SH-SY5Y (cell line): ENCODE results near the gene SEZ6L2.

Source experiments
- GATA2 ChIP-seq: IDR thresholded peaks from 2 replicates; pipeline ENCODE4 v1.6.1; 2011; ENCODE audit warnings: mild to moderate bottlenecking, low read depth, low read length
- GATA3 ChIP-seq: IDR thresholded peaks from 2 replicates; pipeline ENCODE4 v1.6.1; 2011; ENCODE audit warnings: low read depth, mild to moderate bottlenecking, low read length, moderate library complexity

The SEZ6L2 gene

GRCh38 chr16:29916979-29917378 lies 17.6 kb upstream of the SEZ6L2 start:
- TF ChIP-seq GATA3 (no peak), GATA2 (no peak)

DNA sequence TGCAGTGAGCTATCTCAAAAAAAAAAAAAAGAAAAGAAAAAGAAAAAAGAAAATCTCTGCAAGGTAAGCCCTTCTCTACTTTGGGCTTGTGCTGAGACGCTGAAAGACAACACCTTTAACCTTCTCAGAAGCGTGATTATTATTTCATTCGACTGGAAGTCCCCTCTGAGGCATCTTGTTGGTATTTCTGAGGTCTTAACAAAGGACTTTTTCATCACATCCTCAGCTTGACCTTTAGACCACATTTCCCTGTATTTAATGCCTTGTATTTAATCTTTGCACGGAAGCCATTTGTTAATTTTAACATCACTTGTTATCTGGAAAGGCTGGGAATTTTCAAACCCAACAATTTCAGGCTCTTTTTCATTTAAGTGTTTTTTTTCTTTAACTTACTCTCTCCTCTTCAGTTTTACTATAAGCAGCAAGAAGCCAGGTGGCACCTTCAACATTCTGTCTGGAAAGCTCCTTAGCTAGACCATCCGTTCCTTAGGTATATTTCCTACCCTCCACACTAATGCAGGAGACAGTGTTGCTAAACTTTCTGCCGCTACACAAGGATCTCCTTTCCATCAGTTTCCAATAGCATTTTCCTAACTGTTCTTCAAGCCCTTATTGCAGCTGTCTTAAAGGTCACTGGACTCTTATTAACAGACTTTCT lies 16.4 kb upstream of the SEZ6L2 start:
- TF ChIP-seq GATA3 (no peak), GATA2 (no peak)

GRCh38 chr16:29913514-29913913 lies 14.2 kb upstream of the SEZ6L2 start:
- TF ChIP-seq GATA2 (no peak), GATA3 (no peak)

DNA sequence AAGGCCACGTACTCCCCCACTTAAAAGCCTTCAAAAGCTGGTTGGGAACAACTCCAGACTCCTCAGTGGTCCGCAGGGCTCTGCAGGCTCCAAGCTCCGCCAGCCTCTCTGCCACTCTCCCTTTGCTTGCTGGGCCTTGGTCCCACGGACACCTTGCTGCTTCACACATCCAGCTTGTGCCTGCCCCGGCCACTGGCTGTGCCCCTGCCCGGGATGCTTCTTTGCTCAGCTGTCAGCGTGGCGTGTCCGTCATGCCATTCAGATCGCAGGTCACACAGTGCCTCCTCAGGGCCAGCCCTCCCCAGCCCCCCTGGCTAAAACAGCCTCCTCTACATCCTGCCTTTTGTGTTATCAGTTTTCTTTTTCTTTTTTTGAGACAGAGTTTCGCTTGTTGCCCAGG lies 12.7 kb upstream of the SEZ6L2 start:
- TF ChIP-seq GATA2 (no peak), GATA3 (no peak)

GRCh38 chr16:29911676-29912010 lies 12.3 kb upstream of the SEZ6L2 start:
- TF ChIP-seq GATA2 (no peak), GATA3 (no peak)

DNA sequence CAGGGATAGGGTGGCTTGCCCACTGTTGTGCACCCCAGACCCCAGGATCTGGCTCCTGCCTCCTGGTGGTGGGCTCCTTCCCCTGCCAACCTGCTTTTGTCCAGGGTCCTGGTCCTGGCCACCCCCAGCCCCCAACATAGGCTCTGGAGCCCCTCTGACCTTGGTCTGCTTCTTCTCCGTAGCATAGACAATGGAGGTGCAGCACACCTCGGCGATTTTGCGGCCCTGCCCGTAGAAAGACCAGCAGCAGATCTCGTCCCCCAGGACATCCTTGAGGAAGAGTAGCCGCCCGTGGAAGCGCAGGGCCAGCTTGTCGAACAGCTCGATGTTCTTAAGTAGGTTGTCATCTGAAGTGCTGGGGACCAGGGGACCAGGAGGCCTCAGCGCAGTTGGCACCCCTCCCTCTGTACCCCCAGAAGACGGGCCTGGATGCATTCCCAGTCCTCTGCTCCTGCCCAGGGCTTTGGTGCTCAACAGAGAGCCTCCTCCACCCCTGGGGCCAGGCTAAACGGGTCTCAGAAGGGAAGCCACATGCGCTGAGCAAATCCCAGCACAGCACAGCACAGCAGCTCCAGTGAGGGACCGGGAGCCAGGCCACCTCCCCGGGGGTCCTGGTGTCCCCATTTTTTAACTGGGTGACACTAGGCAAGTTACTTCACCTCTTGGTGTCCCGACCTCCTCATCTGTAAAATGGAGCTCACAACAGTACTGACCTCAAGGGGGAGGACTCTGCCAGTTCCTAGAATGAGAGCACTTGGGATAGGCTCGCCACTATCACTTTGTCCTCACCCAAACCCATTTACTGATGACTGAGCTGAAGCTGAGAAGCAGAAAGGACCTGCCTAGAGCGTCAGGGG lies 11.7 kb upstream of the SEZ6L2 start:
- TF ChIP-seq GATA2 (no peak), GATA3 (no peak)

DNA sequence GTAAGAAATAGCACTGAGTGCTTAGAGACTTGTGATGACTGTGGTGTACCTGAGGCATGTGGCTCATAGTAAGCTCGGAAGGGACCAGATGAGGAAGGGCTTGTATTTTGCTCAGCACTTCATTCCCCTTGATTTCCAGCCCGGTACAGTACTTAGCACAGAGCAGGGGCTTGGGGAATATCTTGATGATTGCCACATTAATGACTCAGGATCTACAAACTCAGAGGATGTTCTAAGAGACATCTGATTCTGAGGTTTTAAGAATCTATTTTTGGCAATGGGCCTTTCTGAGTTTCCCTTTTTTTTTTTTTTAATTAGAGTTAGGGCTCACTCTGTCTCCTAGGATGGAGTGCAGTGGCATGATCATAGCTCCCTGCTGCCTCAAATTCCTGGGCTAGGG lies 10.0 kb upstream of the SEZ6L2 start:
- TF ChIP-seq GATA3, result no peak
- no peak for TF ChIP-seq GATA2

GRCh38 chr16:29908719-29909220 lies 9.4 kb upstream of the SEZ6L2 start:
- TF ChIP-seq GATA3, result no peak

DNA sequence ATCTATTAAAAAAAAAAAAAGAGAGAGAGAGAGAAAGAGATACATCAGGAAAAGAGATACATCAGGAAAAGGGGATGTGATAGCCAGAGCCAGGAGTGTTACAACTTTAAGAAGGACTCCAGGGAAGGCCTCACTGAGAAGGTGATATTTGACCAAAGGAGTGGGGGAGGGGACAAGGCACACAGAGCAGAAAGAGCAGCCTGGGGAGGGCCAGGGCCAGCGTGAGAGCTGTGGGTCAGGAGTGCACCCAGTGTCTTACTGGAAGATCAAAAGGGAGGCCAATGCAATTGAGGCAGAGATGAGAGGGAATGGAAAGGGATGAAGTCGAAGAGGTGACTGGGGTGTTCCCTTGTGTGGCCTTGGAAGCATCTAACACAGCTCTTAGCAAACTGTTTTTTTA lies 8.6 kb upstream of the SEZ6L2 start:
- no peak for TF ChIP-seq GATA2
- no peak for TF ChIP-seq GATA3

DNA sequence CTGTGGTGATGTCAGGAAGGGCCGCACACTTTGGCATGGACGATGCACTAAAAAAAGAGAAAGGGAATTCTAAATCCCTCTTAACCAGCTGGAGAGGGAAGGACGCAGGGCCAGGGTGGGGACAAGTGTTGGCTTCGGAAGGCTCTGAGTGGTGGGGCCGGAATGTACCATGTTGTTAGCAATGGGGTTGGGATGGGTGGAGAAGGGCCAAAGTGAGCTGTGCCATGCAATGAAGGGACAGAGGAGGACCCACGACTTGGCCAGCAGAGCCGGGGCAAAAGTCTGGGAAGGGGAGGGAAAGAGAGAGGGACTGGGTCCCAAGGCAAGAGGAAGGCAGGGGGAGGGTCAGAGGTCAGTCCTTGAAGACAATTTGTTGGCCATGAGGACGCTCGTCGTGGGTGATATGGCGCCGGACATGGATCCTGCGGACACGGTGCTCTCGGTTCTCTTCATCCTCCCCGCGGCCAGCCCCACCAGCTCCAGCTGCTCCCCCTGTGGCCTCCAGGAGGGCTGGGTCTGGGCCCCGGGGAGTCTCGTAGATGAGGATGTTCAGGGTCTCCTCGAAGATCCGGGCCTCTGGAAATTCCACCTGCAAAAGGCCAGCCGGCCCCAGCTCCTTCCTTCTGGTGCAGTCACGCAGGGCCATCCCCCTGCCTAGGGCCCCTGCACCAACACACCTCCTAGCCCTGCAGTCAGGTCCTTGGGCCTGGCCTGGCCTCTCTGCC lies 7.3 kb upstream of the SEZ6L2 start:
- TF ChIP-seq GATA3 (no peak), GATA2 (no peak)

GRCh38 chr16:29905668-29906067 lies 6.3 kb upstream of the SEZ6L2 start:
- TF ChIP-seq GATA3 (no peak), GATA2 (no peak)

- TF ChIP-seq GATA3 (no peak), GATA2 (no peak)
These were observed 5.6 kb upstream of the SEZ6L2 start for GRCh38 chr16:29904947-29905346.

GRCh38 chr16:29903590-29903989 lies 4.2 kb upstream of the SEZ6L2 start:
- TF ChIP-seq GATA2 (no peak), GATA3 (no peak)

DNA sequence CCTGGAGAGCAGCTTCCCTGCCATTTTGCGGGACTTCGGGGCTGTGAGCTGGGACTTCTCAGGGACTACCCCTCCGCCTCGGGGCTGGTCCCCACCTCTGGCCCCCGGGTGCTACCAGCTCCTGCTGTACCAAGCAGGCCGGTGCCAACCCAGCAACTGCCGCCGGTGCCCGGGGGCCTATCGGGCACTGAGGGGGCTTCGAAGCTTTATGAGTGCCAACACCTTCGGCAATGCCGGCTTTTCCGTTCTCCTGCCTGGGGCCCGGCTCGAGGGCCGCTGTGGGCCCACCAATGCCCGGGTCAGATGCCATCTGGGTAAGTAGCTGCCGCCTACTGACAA lies 2.2 kb upstream of the SEZ6L2 start:
- TF ChIP-seq GATA3, result no peak
- TF ChIP-seq GATA2, result no peak
